HL-60 (cell line): ENCODE results near the gene PITX1.
"Not testable (repeated sequence)": the region's sequence is repeated elsewhere in the genome, so short reads cannot be mapped to it uniquely, and the experiment has no call there.

Source experiments
- DNase-seq, 2 experiments: peaks; one replicate each; pipeline ENCODE4 v3.0.0-alpha.2; 2010 to 2020; ENCODE audit warnings: low read depth in 1 of 2, low spot score in 1 of 2
- H3K27ac ChIP-seq: fragments of 250-450 bp; sonication (Bioruptor Pico); replicated peaks from 2 replicates; pipeline ENCODE4 v1.5.1; 2020; ENCODE audit warnings: mild to moderate bottlenecking, moderate library complexity
- H3K27me3 ChIP-seq: fragments of 250-450 bp; sonication (Bioruptor Pico); 2 replicates; pipeline ENCODE4 v1.5.1; 2021; ENCODE audit warnings: mild to moderate bottlenecking, moderate library complexity; ENCODE audit not compliant: insufficient read depth, poor library complexity, severe bottlenecking
- H3K4me3 ChIP-seq: replicated peaks from 2 replicates; pipeline ENCODE4 v1.5.1; 2011; ENCODE audit warnings: mild to moderate bottlenecking, control low read depth, low read length; ENCODE audit not compliant: insufficient read depth
- GABPA ChIP-seq: IDR thresholded peaks from 2 replicates; pipeline ENCODE4 v1.6.1; 2012; ENCODE audit warnings: low read depth
- POLR2AphosphoS5 ChIP-seq: IDR thresholded peaks from 2 replicates; pipeline ENCODE4 v1.6.1; 2012; ENCODE audit warnings: low read depth
- REST ChIP-seq: IDR thresholded peaks from 2 replicates; pipeline ENCODE4 v1.6.1; 2012; ENCODE audit warnings: low read depth; ENCODE audit not compliant: insufficient replicate concordance
- SPI1 ChIP-seq: IDR thresholded peaks from 2 replicates; pipeline ENCODE4 v1.6.1; 2012; ENCODE audit warnings: low read depth, mild to moderate bottlenecking, borderline replicate concordance
- TF ChIP-seq, protein P1 (sequence below): IDR thresholded peaks from one replicate; pipeline ENCODE4 v1.5.1; 2011; ENCODE audit warnings: low read length, control low read depth, inconsistent platforms; ENCODE audit not compliant: insufficient read depth

The PITX1 gene

GRCh38 chr5:134992148-134992547, 41.9 kb downstream of the PITX1 start:
- Histone ChIP-seq H3K27ac (no peak overlapping the region), H3K4me3 (no peak overlapping the region), H3K27me3 (no peaks in the 10 kb centered on the region)
- TF ChIP-seq REST (no peak), POLR2AphosphoS5 (no peak), GABPA (no peak), SPI1 (no peak)
- TF ChIP-seq, protein P1, sequence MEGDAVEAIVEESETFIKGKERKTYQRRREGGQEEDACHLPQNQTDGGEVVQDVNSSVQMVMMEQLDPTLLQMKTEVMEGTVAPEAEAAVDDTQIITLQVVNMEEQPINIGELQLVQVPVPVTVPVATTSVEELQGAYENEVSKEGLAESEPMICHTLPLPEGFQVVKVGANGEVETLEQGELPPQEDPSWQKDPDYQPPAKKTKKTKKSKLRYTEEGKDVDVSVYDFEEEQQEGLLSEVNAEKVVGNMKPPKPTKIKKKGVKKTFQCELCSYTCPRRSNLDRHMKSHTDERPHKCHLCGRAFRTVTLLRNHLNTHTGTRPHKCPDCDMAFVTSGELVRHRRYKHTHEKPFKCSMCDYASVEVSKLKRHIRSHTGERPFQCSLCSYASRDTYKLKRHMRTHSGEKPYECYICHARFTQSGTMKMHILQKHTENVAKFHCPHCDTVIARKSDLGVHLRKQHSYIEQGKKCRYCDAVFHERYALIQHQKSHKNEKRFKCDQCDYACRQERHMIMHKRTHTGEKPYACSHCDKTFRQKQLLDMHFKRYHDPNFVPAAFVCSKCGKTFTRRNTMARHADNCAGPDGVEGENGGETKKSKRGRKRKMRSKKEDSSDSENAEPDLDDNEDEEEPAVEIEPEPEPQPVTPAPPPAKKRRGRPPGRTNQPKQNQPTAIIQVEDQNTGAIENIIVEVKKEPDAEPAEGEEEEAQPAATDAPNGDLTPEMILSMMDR: no peak
- DNase-seq: no peak

DNA sequence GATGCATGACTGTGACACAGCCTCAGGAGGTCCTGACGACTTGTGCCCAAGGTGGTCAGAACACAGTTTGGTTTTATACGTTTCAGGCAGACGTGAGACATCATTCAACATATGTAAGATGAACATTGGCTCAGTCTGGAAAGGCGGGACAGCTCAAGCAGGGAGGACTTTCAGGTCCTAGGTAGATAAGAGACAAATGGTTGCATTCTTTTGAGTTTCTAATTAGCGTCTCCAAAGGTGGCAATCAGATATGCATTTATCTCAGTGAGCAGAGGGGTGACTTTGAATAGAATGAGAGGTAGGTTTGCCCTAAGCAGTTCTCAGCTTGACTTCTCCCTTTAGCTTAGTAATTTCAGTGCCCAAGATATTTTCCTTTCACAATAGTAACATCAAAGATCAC, 43.8 kb downstream of the PITX1 start:
- H3K27ac ChIP-seq, DNase-seq, H3K4me3 ChIP-seq, H3K27me3 ChIP-seq: not testable (repeated sequence)

DNA sequence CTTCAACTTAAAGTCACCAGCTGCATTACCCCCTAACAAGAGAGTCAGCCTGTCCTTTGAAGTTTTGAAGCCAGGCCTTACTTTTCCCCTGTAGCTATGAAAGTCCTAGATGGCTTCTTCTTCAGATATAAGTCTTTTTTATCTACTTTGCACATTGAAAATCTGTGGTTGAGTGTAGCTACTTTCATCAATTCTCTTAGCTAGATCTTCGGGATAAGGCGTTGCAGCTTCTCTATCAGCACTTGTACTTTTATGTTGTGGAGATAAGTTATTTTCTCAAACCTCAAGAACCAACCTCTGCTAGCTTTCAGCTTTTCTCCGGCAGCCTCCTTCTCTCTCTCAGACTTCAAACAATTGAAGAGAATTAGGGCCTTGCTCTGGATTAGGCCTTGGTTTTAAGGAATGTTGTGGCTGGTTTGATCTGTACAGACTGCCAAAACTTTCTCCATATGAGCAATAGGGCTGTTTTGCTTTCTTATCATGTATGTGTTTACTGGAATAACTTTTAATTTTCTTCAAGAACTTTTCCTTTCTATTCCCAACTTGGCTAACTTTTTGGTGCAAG, 44.7 kb downstream of the PITX1 start:
- TF ChIP-seq, protein P1: no peak
- TF ChIP-seq GABPA (no peak), REST (no peak), POLR2AphosphoS5 (no peak), SPI1 (no peak)
- Histone ChIP-seq H3K27ac (no peak overlapping the region), H3K27me3 (no peaks in the 10 kb centered on the region), H3K4me3 (no peak overlapping the region)
- no peak for DNase-seq

DNA sequence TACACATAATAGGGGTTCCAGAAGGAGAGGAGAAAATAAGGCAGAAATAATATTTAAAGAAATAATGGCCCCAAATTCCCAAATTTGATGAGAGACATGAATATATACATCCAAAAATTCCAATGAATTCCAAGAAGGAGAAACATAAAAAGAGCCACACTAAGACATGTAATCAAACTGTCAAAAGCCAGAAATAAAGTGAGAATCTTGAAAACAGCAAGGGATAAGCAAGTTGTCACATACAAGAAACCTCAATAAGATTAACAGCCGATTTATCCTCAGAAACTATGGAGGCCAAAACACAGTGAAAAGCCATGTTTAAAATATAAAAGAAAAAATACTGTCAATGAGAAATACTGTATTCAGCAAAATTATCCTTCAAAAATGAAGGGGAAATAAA, 51.8 kb downstream of the PITX1 start:
- H3K27ac ChIP-seq: no peak overlapping the region
- TF ChIP-seq, protein P1: no peak
- no peak for TF ChIP-seq GABPA
- no peak for TF ChIP-seq REST
- no peak for TF ChIP-seq SPI1
- no peak for TF ChIP-seq POLR2AphosphoS5
- H3K4me3 ChIP-seq: no peak overlapping the region
- no peaks in the 10 kb centered on the region for H3K27me3 ChIP-seq
- DNase-seq: no peak
